Astrocyte (in vitro differentiated cells and primary cell): ENCODE measurements around the gene TBC1D8B.

ENCODE experiments used
- EZH2 ChIP-seq: IDR thresholded peaks from 2 replicates; pipeline ENCODE4 v1.6.1; 2012; ENCODE audit warnings: mild to moderate bottlenecking, low read length, inconsistent platforms; ENCODE audit not compliant: insufficient read depth
- TF ChIP-seq, protein P1 (sequence below): IDR thresholded peaks from 2 replicates; pipeline ENCODE4 v1.5.1; 2011; ENCODE audit warnings: low read depth, mild to moderate bottlenecking, inconsistent platforms, low read length, moderate library complexity; ENCODE audit not compliant: insufficient read depth

DNA sequence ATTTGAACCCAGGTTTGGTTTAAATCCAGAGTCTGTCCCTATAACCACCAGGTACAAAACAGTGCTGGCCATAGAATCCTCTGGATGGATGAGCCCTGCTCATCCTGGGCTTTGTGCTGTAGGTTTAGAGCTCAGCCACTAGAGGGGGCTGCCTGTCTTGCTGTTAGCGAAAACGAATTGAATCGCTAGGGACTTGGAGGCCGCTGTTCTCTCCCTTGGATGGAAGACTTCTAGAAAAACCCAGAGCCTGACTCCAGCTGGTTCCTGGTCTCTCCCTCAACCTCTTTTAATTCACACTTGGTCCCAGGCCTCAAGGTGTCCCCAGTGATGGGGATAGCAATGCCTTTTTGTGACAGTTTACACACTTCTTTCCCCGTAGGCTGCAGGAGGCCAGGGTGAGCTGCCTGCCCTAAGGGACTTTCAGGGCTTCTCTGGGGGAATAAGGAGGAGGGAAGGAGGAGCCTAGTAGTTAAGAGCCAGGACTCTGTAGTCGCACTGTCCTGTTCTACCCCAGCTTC lies 92.0 kb downstream of the TBC1D8B start:
- no peak for TF ChIP-seq EZH2
- TF ChIP-seq, protein P1, sequence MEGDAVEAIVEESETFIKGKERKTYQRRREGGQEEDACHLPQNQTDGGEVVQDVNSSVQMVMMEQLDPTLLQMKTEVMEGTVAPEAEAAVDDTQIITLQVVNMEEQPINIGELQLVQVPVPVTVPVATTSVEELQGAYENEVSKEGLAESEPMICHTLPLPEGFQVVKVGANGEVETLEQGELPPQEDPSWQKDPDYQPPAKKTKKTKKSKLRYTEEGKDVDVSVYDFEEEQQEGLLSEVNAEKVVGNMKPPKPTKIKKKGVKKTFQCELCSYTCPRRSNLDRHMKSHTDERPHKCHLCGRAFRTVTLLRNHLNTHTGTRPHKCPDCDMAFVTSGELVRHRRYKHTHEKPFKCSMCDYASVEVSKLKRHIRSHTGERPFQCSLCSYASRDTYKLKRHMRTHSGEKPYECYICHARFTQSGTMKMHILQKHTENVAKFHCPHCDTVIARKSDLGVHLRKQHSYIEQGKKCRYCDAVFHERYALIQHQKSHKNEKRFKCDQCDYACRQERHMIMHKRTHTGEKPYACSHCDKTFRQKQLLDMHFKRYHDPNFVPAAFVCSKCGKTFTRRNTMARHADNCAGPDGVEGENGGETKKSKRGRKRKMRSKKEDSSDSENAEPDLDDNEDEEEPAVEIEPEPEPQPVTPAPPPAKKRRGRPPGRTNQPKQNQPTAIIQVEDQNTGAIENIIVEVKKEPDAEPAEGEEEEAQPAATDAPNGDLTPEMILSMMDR, result peak; percentile 70
